SJSA1 (cell line): Measurements from ENCODE around the gene ZNF326. TPM values are rescaled to one million over a fixed set of nuclear protein-coding genes. Genes with fewer than 3 reads are reported as not detected.
"Not testable (repeated sequence)": the region's sequence is repeated elsewhere in the genome, so short reads cannot be mapped to it uniquely, and the experiment has no call there.

Source experiments
- DNase-seq, 2 experiments: peaks; one replicate each; pipeline ENCODE4 v3.0.0-alpha.2; 2015 to 2020; ENCODE audit warnings: low spot score in 2 of 2, low read depth in 1 of 2
- H3K27ac ChIP-seq: fragments of 250-450 bp; sonication (Bioruptor Pico); 2 replicates; pipeline ENCODE4 v1.5.1; 2020; ENCODE audit warnings: mild to moderate bottlenecking, moderate library complexity
- H3K27me3 ChIP-seq: fragments of 250-450 bp; sonication (Bioruptor Pico); replicated peaks from 2 replicates; pipeline ENCODE4 v1.5.1; 2020; ENCODE audit warnings: mild to moderate bottlenecking, moderate library complexity
- H3K36me3 ChIP-seq: fragments of 250-450 bp; sonication (Bioruptor Pico); 2 replicates; pipeline ENCODE4 v1.5.1; 2020; ENCODE audit warnings: mild to moderate bottlenecking
- H3K4me1 ChIP-seq: fragments of 250-450 bp; sonication (Bioruptor Pico); replicated peaks from 2 replicates; pipeline ENCODE4 v1.6.1; 2021; ENCODE audit warnings: mild to moderate bottlenecking
- H3K4me3 ChIP-seq: fragments of 250-450 bp; sonication (Bioruptor Pico); 2 replicates; pipeline ENCODE4 v1.5.1; 2020; ENCODE audit warnings: mild to moderate bottlenecking
- H3K9me3 ChIP-seq: fragments of 250-450 bp; sonication (Bioruptor Pico); replicated peaks from 2 replicates; pipeline ENCODE4 v1.5.1; 2020; ENCODE audit warnings: mild to moderate bottlenecking
- total RNA-seq: library from RNA; depleted of rRNA; stranded (reverse); fragments of >200 nt; shearing (Covaris generic); gene quantifications from 2 replicates; pipeline ENCODE4 v1.2.3, GENCODE V29; 2014; rRNA removed

The ZNF326 gene
- total RNA-seq, 1 experiment from 2014 or later = 6.3 TPM

GRCh38 chr1:90046635-90047034, 51.7 kb downstream of the ZNF326 start:
- Histone ChIP-seq H3K4me1 (no peaks in the 10 kb centered on the region), H3K27ac (no peak overlapping the region), H3K4me3 (no peak overlapping the region), H3K27me3 (peaks cover 5% of the 10 kb centered on the region), H3K9me3 (no peaks in the 10 kb centered on the region), H3K36me3 (no peaks in the 10 kb centered on the region)
- no peak for DNase-seq

- no peak overlapping the region for H3K27ac ChIP-seq
- no peaks in the 10 kb centered on the region for H3K4me1 ChIP-seq
- DNase-seq = no peak
- peaks cover 9% of the 10 kb centered on the region for H3K27me3 ChIP-seq
- H3K4me3 ChIP-seq = no peak overlapping the region
- no peaks in the 10 kb centered on the region for H3K36me3 ChIP-seq
- H3K9me3 ChIP-seq = no peaks in the 10 kb centered on the region
These were observed 53.1 kb downstream of the ZNF326 start for GRCh38 chr1:90048043-90048442.

DNA sequence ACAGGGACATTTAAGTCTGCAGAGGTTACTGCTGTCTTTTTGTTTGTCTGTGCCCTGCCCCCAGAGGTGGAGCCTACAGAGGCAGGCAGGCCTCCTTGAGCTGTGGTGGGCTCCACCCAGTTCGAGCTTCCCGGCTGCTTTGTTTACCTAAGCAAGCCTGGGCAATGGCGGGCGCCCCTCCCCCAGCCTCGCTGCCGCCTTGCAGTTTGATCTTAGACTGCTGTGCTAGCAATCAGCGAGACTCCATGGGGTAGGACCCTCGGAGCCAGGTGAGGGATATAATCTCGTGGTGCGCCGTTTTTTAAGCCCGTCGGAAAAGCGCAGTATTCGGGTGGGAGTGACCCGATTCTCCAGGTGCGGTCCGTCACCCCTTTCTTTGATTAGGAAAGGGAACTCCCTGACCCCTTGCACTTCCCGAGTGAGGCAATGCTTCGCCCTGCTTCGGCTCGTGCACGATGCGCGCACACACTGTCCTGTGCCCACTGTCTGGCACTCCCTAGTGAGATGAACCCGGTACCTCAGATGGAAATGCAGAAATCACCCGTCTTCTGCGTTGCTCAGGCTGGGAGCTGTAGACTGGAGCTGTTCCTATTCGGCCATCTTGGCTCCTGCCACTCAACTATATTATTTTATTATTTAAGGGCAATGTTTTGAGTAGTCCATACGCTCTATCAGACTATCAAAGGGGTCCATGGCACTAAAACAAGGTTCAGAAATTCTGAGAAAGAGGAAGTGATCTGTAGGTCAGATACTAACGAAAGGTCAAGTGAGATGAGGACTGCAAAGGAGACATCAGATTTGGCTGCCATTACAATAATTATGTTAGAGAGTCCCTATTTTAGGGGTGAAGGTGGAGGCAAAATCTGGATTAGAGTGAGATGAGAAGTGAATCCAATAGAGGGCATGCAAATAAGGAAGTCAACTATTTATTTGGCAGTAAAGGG, 68.1 kb downstream of the ZNF326 start:
- H3K36me3 ChIP-seq, H3K27me3 ChIP-seq, H3K4me1 ChIP-seq, H3K4me3 ChIP-seq, H3K27ac ChIP-seq, H3K9me3 ChIP-seq, DNase-seq: not testable (repeated sequence)

DNA sequence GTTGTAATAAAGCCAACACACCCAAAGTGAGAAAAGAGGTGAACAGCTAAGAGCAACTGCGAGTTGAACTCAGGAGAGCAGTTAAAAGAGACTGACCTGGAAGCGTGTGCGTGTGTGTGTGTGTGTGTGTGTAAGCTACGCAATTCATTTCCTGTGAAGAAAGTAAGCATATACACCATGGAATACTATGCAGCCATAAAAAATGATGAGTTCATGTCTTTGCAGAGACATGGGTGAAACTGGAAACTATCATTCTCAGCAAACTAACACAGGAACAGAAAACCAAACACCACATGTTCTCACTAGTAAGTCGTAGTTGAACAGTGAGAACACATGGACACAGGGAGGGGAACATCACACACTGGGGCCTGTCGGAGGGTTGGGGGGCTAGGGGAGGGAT, 69.2 kb downstream of the ZNF326 start:
- DNase-seq, H3K4me1 ChIP-seq, H3K36me3 ChIP-seq, H3K4me3 ChIP-seq, H3K27me3 ChIP-seq, H3K27ac ChIP-seq, H3K9me3 ChIP-seq: not testable (repeated sequence)

DNA sequence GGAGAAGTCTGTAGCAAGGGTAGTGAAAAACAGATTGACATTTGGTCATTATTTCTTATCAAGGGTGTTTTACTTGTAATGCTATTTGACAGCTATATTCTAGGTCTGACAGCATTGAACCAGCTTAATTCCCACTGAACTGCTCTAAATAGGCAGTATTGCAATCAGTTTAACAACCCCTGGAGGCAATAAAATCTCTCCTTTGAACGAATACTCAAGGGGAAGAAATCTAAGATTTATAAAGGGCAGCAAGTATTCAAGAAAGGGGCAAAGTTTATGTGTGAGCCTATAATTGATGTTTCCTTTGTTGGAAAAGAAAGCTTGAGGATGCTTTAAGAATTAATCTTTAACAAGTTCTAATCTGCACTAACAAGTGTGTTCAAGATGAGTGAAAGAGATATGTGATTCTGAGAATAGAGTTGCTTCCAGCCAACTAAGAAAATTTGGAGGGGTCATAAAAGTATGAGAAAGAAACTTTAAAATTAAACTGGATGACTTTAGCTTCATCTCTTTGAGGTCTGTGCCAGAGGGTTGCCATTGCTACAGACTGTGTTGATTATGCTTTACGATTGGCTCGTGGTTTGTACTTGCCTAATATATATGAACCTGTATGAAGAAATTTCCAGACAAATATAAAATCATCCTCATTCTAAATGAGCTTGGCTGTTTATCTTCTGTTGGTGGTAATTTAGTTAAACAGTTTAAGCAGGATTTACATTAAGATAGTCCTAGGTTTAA, 72.5 kb downstream of the ZNF326 start:
- Histone ChIP-seq H3K36me3 (no peaks in the 10 kb centered on the region), H3K27me3 (no peaks in the 10 kb centered on the region; the same call in none of the 2 replicates), H3K9me3 (no peaks in the 10 kb centered on the region), H3K4me1 (no peaks in the 10 kb centered on the region), H3K27ac (no peak overlapping the region), H3K4me3 (no peak overlapping the region)
- DNase-seq = no peak

- H3K36me3 ChIP-seq = no peaks in the 10 kb centered on the region
- no peaks in the 10 kb centered on the region; the same call in none of the 2 replicates for H3K27me3 ChIP-seq
- H3K4me3 ChIP-seq = no peak overlapping the region
These were observed 73.8 kb downstream of the ZNF326 start for GRCh38 chr1:90068611-90069280.

GRCh38 chr1:90074137-90074536, 79.2 kb downstream of the ZNF326 start:
- Histone ChIP-seq H3K4me1 (no peaks in the 10 kb centered on the region), H3K36me3 (no peaks in the 10 kb centered on the region), H3K9me3 (no peaks in the 10 kb centered on the region), H3K4me3 (no peak overlapping the region), H3K27ac (no peak overlapping the region), H3K27me3 (no peaks in the 10 kb centered on the region; the same call in 1 of the 2 replicates)
- no peak for DNase-seq

More at GRCh38 chr1:90068611-90069280, 73.8 kb downstream of the ZNF326 start:
- Histone ChIP-seq H3K4me1 (no peaks in the 10 kb centered on the region), H3K9me3 (no peaks in the 10 kb centered on the region), H3K27ac (no peak overlapping the region)
- no peak for DNase-seq

DNA sequence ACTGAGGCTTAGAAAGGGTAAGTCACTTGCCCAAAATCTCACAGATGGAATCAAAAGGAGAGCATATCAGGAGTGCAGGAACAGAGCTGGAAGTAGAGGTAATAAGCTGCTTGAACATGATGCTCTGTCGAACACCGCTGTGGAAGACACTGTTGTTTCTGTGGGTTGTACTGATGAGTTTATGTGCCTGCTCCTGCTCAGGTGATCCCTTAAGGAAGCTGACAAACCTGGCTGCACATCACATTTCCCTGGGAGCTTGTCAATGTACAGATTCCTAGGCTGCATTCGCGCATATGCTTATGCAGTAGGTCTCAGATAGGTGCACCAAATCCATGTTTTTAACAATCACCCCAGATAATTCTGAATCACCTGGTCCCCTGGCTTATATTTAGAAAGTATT, 79.7 kb downstream of the ZNF326 start:
- no peaks in the 10 kb centered on the region for H3K4me1 ChIP-seq
- H3K9me3 ChIP-seq = no peaks in the 10 kb centered on the region
- no peaks in the 10 kb centered on the region; the same call in 1 of the 2 replicates for H3K27me3 ChIP-seq
- no peaks in the 10 kb centered on the region for H3K36me3 ChIP-seq
- no peak overlapping the region for H3K4me3 ChIP-seq
- H3K27ac ChIP-seq = no peak overlapping the region
- no peak for DNase-seq

DNA sequence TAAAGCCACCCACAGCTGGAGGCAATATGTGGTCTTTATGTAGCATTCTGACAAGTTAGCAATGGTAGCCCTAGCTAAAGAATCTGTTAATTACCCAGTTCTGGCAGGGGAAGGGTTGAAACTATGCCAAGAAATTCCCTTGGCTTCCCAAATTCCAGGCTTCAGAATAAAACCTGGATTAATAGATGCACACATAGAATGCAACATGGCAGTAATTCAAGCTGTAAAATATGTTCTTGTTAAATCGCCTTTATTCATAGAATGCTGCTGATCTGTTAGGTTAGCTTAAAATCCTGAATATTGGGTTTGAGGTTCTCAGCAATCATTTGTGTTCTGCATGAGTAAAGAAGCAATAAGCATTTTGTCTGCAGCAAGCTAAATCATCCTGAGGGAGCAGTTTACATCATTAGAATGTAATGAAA, 80.1 kb downstream of the ZNF326 start:
- no peaks in the 10 kb centered on the region; the same call in 1 of the 2 replicates for H3K27me3 ChIP-seq
- H3K9me3 ChIP-seq = no peaks in the 10 kb centered on the region
- no peaks in the 10 kb centered on the region for H3K36me3 ChIP-seq
- H3K4me1 ChIP-seq = no peaks in the 10 kb centered on the region
- H3K27ac ChIP-seq = no peak overlapping the region
- no peak overlapping the region for H3K4me3 ChIP-seq
- no peak for DNase-seq

- DNase-seq = no peak
- H3K9me3 ChIP-seq = no peaks in the 10 kb centered on the region
- no peaks in the 10 kb centered on the region for H3K4me1 ChIP-seq
- no peak overlapping the region for H3K4me3 ChIP-seq
- H3K27me3 ChIP-seq = peaks cover 8% of the 10 kb centered on the region; the same call in 1 of the 2 replicates
- H3K27ac ChIP-seq = no peak overlapping the region
- H3K36me3 ChIP-seq = no peaks in the 10 kb centered on the region
These were observed 89.1 kb downstream of the ZNF326 start for GRCh38 chr1:90083995-90084394.

Other genes with a start within 250 kb of the ZNF326 start
- gene LRRC8D, start 174.1 kb upstream of the ZNF326 start, total RNA-seq = 19.5 and 23.2 TPM in 2 replicates